ENCODE measurements around the gene HAL.

- TF ChIP-seq CTCF (IDR thresholded peaks at IDR 0.05; ENCODE audit: low read depth, low read length) (no peak), EZH2phosphoT487 (IDR thresholded peaks at IDR 0.05; ENCODE audit: low read depth) (no peak)
These were observed 29.4 kb upstream of the HAL start for GRCh38 chr12:96025518-96025917.

Measured in OCI-LY3 (cell line).